Chondrocyte (in vitro differentiated cells): ENCODE data around the gene PDCD10. TPM values are rescaled to one million over a fixed set of nuclear protein-coding genes. Genes with fewer than 3 reads are reported as not detected.

Source experiments
- DNase-seq: peaks from one replicate; pipeline ENCODE4 v3.0.0; 2021; ENCODE audit warnings: mixed read lengths, low spot score
- H3K27ac Mint-ChIP-seq: one replicate; pipeline ENCODE4 v1.8.0; 2021; ENCODE audit warnings: mild to moderate bottlenecking, moderate library complexity, mixed read lengths; ENCODE audit not compliant: unreplicated experiment
- H3K27me3 Mint-ChIP-seq: 2 replicates; pipeline ENCODE4 v1.8.0; 2021; ENCODE audit warnings: low read depth, mixed read lengths
- H3K36me3 Mint-ChIP-seq: 2 replicates; pipeline ENCODE4 v1.8.0; 2021; ENCODE audit warnings: low read depth, mixed read lengths
- H3K4me1 Mint-ChIP-seq: 2 replicates; pipeline ENCODE4 v1.8.0; 2021; ENCODE audit warnings: low read depth, mild to moderate bottlenecking, mixed read lengths
- H3K4me3 Mint-ChIP-seq: one replicate; pipeline ENCODE4 v1.8.0; 2021; ENCODE audit warnings: mild to moderate bottlenecking, moderate library complexity, mixed read lengths; ENCODE audit not compliant: unreplicated experiment
- H3K9me3 Mint-ChIP-seq: 2 replicates; pipeline ENCODE4 v1.8.0; 2021; ENCODE audit warnings: low read depth, mixed read lengths
- total RNA-seq: library from RNA; stranded (reverse); gene quantifications from 3 replicates; pipeline ENCODE4 v1.2.1, GENCODE V29; 2021
- TF ChIP-seq, protein P1 (sequence below): fragments of 200-600 bp; sonication (generic); IDR thresholded peaks from 2 replicates; pipeline ENCODE4 v1.5.0; 2021; ENCODE audit warnings: antibody characterized with exemption, mild to moderate bottlenecking, moderate library complexity

The PDCD10 gene
- total RNA-seq, 1 donor from 2014 or later = 37.2 TPM

DNA sequence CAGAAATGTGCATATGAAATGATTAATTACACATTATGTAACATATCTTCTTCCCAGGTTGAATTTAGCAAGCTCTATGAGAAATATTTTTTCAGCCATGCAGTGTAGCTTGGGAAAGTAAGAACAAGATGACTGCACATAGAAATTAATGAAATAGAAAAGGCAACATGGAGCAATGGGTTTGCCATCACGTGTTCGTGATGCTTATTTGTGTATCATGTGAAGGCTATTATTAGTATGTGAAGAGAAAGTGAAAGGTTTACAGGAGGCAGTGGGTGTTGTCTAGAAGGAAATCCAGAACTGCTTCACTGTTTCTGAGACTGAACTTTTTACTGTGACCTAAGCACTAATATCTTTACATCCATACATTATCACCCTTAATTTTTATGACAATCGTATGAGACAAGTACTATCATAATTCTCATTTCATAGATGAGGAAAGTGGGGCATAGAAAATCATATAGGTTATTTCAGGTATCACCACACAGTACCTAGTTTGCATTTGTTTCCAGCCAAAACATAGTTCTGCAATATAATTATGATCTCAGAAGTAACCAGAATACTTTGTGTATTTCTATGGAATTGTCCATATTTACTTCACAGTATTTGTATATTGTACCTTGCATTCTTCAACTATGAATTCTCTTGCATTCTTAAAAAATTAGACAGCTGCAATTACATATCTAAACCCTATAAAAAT, 15.7 kb upstream of the PDCD10 start:
- Mint-ChIP-seq H3K27ac (no peak overlapping the region), H3K36me3 (no peaks in the 10 kb centered on the region), H3K27me3 (peaks cover 29% of the 10 kb centered on the region), H3K9me3 (no peaks in the 10 kb centered on the region), H3K4me3 (no peak overlapping the region), H3K4me1 (no peaks in the 10 kb centered on the region)
- DNase-seq = no peak
- TF ChIP-seq, protein P1, sequence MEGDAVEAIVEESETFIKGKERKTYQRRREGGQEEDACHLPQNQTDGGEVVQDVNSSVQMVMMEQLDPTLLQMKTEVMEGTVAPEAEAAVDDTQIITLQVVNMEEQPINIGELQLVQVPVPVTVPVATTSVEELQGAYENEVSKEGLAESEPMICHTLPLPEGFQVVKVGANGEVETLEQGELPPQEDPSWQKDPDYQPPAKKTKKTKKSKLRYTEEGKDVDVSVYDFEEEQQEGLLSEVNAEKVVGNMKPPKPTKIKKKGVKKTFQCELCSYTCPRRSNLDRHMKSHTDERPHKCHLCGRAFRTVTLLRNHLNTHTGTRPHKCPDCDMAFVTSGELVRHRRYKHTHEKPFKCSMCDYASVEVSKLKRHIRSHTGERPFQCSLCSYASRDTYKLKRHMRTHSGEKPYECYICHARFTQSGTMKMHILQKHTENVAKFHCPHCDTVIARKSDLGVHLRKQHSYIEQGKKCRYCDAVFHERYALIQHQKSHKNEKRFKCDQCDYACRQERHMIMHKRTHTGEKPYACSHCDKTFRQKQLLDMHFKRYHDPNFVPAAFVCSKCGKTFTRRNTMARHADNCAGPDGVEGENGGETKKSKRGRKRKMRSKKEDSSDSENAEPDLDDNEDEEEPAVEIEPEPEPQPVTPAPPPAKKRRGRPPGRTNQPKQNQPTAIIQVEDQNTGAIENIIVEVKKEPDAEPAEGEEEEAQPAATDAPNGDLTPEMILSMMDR = no peak

DNA sequence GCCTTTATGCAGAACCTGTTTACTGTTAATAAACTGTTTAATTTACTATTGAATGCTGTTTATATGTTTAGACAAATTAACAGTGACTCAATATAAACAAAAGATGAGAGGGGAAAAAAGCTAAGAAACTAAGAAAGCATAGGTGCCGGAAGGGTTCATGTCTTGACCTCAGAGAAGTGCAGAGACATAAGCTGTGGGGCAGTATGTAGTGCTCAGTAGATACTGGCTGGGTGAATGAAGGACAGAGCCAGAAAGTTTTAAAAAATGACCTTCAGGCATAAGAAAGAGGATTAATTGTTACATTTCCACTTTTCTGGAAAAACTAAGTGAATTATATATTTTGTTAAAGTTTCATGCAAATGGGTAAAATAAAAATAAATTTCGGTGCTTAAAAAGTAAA, 15.0 kb upstream of the PDCD10 start:
- no peaks in the 10 kb centered on the region for H3K4me1 Mint-ChIP-seq
- TF ChIP-seq, protein P1 = no peak
- DNase-seq = no peak
- no peak overlapping the region for H3K4me3 Mint-ChIP-seq
- no peaks in the 10 kb centered on the region for H3K36me3 Mint-ChIP-seq
- no peak overlapping the region for H3K27ac Mint-ChIP-seq
- no peaks in the 10 kb centered on the region for H3K9me3 Mint-ChIP-seq
- peaks cover 28% of the 10 kb centered on the region for H3K27me3 Mint-ChIP-seq

DNA sequence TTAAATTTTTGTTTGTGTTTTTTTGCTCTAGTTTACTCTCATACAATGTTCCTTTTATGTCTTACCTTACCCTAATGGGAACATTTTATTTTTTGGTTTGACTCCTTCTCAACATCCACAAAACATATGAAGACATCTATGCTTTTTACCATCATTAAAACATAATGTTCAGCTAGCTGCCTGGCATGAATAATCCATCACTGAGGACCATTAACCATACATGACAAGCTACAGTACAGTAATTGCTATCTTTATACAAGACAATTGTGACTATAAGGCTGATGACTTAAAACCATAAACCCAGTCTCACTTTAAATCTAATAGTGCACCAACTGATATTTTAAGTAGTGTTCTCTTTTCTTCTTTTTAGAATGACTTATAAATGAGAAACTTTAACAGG, 14.5 kb upstream of the PDCD10 start:
- H3K4me1 Mint-ChIP-seq = no peaks in the 10 kb centered on the region
- no peak overlapping the region for H3K27ac Mint-ChIP-seq
- no peaks in the 10 kb centered on the region for H3K36me3 Mint-ChIP-seq
- TF ChIP-seq, protein P1 = no peak
- no peaks in the 10 kb centered on the region for H3K9me3 Mint-ChIP-seq
- no peak overlapping the region for H3K4me3 Mint-ChIP-seq
- H3K27me3 Mint-ChIP-seq = peaks cover 26% of the 10 kb centered on the region
- DNase-seq = no peak

DNA sequence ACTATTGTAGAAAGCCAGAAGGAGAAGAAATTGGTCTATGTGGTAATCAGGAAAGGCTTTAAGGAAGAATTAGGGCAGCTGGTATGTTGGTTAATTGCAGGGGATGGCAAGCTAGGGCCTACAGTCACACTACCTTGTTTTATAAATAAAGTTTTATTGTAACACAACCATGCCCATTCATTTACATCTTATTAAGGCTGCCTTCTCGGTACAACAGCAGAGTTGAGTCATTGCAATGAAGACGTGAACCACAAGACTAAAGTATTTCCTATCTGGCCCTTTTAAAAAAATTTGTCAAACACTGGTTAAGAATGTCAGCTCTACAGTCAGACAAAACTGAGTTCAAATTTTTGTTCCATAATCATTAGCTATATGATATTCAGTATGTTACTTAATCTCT, 9.1 kb upstream of the PDCD10 start:
- H3K36me3 Mint-ChIP-seq = no peaks in the 10 kb centered on the region
- TF ChIP-seq, protein P1 = no peak
- H3K4me1 Mint-ChIP-seq = no peaks in the 10 kb centered on the region
- DNase-seq = no peak
- no peaks in the 10 kb centered on the region for H3K9me3 Mint-ChIP-seq
- H3K4me3 Mint-ChIP-seq = no peak overlapping the region
- peaks cover 9% of the 10 kb centered on the region for H3K27me3 Mint-ChIP-seq
- H3K27ac Mint-ChIP-seq = no peak overlapping the region

DNA sequence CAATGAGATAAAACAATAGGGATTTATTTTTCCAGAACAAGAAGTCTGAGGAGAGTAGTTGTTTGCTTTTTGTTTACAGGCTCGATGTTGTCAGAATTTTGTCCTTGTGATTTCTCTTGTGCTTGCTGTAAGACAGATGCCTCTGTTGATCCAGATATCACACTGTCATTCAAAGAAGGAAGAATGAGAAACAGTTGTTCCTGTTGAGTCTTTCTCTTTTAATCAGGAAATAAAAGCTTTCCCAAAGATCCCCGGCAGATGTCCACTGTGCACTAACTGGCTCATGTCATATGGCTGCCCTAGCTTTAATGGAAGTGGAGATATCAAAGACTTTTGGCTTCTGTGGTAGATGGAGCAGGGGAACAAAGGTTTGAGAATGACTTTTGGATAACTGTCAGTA, 7.6 kb upstream of the PDCD10 start:
- Mint-ChIP-seq H3K36me3 (no peaks in the 10 kb centered on the region), H3K4me1 (no peaks in the 10 kb centered on the region), H3K27me3 (peaks cover 11% of the 10 kb centered on the region), H3K9me3 (no peaks in the 10 kb centered on the region), H3K27ac (no peak overlapping the region), H3K4me3 (no peak overlapping the region)
- DNase-seq = no peak
- TF ChIP-seq, protein P1 = no peak
